Suprapubic skin (tissue), 4 donors: ENCODE results near the gene CCDC200.
"Not testable (repeated sequence)": the region's sequence is repeated elsewhere in the genome, so short reads cannot be mapped to it uniquely, and the experiment has no call there.

ENCODE experiments used
- CTCF ChIP-seq, 2 donors: fragments of 200-600 bp in 1 of 2; fragments of 450-650 bp in 1 of 2; sonication (generic) in 1 of 2; IDR thresholded peaks; one replicate each; pipeline ENCODE4 v1.5.1; 2016 to 2019; ENCODE audit warnings: antibody characterized with exemption in 2 of 2, mild to moderate bottlenecking in 1 of 2, moderate library complexity in 1 of 2
- POLR2A ChIP-seq, 2 donors: fragments of 450-650 bp; IDR thresholded peaks; one replicate each; pipeline ENCODE4 v1.6.1; 2017; ENCODE audit warnings: antibody characterized with exemption in 2 of 2, mild to moderate bottlenecking in 2 of 2, moderate library complexity in 2 of 2
- POLR2AphosphoS5 ChIP-seq, 3 donors: sonication (generic); formaldehyde crosslinking; IDR thresholded peaks; one replicate each; pipeline ENCODE4 v1.6.1; 2017; ENCODE audit warnings: antibody characterized with exemption in 3 of 3

DNA sequence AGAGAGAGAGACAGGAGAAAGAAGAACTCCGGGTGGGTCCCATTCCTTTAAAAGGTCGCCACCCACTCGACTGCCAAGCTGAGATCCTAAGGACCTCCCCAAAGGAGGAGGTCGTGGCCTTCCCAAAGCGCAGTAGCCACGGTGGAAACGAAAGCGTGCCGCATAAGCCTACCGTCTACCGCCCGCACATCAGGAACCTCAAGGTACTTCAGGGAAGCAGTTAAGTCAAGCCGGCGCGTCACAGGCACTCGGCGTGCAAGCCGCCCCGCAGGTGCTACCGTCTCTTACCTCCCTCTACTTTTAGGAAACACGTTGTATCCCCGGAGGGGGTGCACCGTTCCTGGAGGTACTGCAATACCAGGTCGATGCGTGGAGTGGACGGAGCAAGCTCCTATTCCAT is 11.2 kb upstream of the CCDC200 start:
- not testable (repeated sequence) for TF ChIP-seq CTCF, POLR2AphosphoS5, POLR2A (IDR thresholded peaks at IDR 0.05)
